HG03103 (cell line): ENCODE measurements around the gene CREBL2.
"Not testable (repeated sequence)": the region's sequence is repeated elsewhere in the genome, so short reads cannot be mapped to it uniquely, and the experiment has no call there.

Source experiments
- ATAC-seq: cut with Tn5 transposase; IDR thresholded peaks from one replicate; pipeline ENCODE4 v1.9.1; 2021; ENCODE audit warnings: low read depth; ENCODE audit not compliant: unreplicated experiment

The CREBL2 gene, protein sequence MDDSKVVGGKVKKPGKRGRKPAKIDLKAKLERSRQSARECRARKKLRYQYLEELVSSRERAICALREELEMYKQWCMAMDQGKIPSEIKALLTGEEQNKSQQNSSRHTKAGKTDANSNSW

GRCh38 chr12:12611512-12612306, at the start of gene CREBL2:
Gene CREBL2 (plus strand): TSS chr12:12611876. CDS start chr12:12612173, 297 bp downstream.
- peak; percentile 57 for ATAC-seq

- ATAC-seq, result no peak
Observed at GRCh38 chr12:12562016-12562483, 49.6 kb upstream of the CREBL2 start.

GRCh38 chr12:12562585-12563261, 49.0 kb upstream of the CREBL2 start, which contains the start of gene DUSP16:
Gene DUSP16 (minus strand): TSS chr12:12562863. CDS start chr12:12521098, 41,765 bp downstream.
- peak; percentile 73 for ATAC-seq

DNA sequence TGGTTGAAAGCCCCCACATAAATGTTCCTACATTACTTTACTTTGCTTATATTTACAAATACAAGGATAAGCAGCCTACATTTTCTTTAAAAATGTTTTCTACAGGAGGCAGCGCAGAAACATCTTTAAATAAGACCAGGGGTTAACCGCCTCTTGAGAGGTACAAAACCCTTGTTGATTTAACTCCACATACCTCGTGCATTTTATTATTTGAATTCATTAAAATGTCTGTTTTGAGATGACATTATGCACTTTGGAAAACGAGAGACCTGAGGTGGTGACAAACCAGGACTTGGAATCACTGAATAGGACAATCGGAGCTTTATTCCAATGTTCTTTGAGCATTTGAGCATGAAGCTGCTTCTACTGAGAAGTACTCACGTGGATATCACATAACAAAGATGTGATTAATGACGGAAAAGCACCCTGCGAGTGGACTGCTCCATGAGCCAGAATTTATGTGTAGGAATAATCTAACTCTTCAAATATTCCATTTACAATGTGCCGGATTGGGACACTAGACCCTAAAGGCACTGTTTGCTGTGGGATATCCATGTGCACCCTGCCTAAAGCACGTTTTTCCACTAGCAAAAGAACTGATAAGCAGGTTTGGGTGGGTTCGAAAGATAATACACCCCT, 48.3 kb upstream of the CREBL2 start:
- ATAC-seq, result no peak

DNA sequence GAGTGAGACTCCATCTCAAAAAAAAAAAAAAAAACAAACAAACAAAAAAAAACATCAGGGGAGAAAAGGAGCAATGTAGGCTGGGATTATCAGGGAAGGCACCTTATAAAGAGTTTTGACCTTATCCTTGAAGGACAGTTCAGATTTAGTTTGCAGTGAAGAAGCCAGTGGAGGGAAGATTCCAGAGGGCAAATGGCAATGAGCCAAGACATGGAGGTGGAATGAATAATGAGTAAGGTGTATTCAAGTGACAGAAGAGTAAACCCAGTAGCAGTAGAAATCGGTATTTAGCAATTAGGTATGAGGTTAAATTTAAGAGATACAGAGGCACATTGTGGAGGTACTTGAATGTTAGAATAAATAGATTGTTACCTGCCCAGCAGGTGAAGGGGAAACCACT, 46.8 kb upstream of the CREBL2 start:
- ATAC-seq, result no peak

DNA sequence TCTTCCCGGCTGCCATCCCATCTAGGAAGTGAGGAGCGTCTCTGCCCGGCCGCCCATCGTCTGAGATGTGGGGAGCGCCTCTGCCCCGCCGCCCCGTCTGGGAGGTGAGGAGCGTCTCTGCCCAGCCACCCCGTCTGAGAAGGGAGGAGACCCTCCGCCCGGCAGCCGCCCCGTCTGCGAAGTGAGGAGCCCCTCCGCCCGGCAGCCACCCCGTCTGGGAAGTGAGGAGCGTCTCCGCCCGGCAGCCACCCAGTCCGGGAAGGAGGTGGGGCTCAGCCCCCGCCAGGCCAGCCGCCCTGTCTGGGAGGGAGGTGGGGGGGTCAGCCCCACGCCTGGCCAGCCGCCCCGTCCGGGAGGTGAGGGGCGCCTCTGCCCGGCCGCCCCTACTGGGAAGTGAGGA, 45.7 kb upstream of the CREBL2 start:
- ATAC-seq, result not testable (repeated sequence)

DNA sequence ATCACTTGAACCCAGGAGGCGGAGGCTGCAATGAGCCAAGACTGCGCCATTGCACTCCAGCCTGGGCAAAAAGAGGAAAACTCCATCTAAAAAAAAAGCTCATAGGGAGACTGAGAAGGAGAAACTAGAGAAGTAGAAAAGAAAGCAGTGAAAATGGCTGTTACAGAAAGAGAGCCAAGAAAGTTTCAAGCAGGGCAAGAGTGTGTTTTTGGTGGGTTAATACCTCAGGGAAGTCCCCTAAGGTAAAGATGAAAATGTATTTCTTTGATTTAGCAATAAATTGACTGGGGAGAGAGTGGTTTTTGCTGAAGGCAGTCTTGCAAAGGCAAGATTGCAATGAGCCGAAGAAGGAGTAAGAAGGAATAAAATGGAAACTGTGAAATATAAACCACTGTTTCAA, 39.0 kb upstream of the CREBL2 start:
- ATAC-seq, result no peak

DNA sequence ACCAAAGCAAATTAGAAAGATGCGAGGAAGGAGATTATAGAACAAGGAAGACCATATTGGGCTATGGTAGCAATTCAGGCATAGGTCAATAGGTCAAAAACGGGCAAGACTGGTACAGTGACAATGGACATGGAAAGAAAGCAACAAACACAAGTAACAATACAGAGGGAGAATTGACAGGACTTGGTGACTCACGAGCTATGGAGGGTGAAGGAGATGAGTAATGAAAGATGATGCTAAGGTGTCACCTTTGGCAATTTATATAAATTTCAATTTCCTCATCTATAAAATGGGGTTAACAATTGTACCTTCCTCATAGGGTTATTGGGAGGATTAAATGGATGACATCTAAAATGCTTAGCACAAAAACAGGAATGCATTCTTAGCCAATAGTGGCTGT, 33.9 kb upstream of the CREBL2 start:
- ATAC-seq, result no peak

GRCh38 chr12:12580716-12581115, 31.0 kb upstream of the CREBL2 start:
- ATAC-seq, result not testable (repeated sequence)

- ATAC-seq, result peak; percentile 32
Observed at GRCh38 chr12:12582193-12582881, 29.3 kb upstream of the CREBL2 start.

GRCh38 chr12:12582895-12583303, 28.8 kb upstream of the CREBL2 start:
- ATAC-seq, result peak; percentile 79

- ATAC-seq, result no peak
Observed at GRCh38 chr12:12583510-12584178, 28.0 kb upstream of the CREBL2 start.

DNA sequence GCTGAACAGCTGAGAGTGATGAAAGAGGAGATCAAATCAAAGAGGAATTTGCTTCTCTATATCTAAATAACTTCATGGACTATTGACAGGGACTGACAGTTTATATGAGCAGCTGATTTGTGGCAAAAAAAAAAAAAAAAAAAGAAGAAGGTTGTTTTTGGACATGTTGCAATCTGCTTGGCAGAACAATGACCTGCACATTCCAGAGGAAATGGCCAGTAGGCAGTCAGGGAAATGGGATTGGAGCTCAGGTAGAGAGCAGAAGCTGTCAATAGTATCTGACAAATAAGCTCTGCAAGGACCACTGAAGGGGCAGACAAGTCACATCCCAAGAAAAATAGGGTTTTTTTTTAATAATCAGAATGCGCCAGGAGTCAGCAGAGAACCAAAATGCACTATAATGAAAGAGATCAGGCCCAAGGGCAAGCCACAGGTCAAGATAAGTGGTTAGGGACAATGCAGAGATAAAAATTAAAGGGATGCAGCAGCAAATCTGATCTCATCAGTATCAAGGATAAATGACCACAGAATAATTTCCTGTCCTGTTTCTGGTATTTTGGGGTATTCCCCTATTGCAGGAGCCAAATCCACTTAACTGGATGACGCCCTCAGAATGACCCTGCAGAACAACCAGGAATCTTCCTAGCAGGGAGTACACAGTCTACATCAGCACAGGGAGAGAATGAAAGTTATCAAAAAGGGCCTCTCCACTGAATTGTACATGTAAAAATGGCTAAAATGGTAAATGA, 26.4 kb upstream of the CREBL2 start:
- ATAC-seq, result no peak

DNA sequence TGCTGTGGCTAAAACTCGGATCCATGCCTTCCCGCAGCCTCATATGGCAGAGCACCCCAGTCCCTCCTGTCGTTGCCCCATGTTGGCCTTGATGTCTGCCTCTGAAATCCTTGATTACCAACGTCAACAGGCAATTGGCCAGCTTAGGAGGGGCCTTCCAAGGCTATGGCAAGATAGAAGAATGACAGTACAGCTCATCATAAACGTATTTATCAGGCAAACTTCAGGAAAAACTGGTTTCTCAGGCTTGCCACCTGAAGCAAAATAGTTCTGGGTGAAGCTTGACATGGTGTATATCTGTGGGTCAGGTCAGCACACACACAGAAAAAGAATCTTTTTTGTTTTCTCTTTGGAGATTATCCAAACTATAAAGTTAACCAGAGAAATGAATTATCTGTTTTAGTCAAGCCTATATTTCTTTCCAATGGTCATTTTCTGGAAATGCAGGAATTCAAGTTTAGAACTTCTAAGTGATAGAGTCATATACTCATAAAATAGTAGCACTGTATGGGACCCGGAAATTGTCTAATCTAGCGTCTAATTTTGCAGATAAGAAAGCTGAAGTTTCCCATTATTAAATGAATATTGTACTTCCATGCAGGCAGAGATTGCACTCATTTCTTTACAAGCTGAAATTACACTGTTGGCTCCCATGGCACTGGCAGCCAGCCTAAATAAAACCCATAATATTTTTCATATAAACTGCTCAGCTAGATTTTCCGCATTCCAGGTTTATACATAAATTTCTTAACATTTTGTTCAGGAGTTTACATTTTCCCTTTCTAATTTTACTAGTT, 24.6 kb upstream of the CREBL2 start:
- ATAC-seq, result no peak

DNA sequence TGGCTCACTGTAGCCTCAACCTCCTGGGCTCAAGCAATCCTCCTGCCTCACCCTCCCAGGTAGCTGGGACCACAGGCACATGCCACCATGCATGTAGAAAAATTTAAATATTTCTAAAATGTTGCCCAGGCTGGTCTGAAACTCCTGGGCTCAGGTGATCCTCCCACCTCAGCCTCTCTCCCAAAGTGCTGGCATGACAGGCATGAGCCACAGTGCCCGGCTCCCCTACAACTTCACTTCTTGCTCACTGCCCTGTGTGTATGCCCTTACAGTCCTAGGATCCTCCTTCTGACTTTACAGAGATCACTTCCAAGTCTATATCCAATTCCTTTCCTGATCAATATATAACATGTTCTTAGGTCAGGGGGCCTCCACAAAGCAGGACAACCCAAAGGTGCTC, 23.8 kb upstream of the CREBL2 start:
- no peak for ATAC-seq

GRCh38 chr12:12588436-12588835, 23.2 kb upstream of the CREBL2 start:
- ATAC-seq, result not testable (repeated sequence)

GRCh38 chr12:12590961-12591360, 20.7 kb upstream of the CREBL2 start:
- no peak for ATAC-seq

DNA sequence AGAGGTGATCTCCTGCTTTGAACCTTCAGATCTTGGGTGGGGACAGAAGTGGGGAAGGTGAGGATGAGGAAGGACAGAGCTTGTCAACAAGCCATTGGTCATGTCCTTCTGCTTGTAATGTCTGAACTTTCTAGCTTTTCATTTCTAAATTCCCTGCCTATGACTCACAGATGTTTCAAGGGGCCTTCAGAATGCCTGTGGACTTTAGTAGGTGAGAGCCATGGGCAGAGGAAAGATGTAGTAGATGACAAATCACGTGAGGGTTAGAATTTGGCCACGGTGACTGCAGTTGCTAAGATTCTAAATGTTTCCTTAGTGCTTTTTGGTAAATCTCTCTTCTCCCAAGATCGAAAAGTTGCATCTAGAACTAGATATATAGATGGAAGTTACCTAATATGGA, 18.7 kb upstream of the CREBL2 start:
- no peak for ATAC-seq
